A673 (cell line): ENCODE results near the gene FGFR3. TPM values are rescaled to one million over a fixed set of nuclear protein-coding genes. Genes with fewer than 3 reads are reported as not detected.

ENCODE experiments used
- BruUV-seq: library from RNA; stranded (reverse); fragments of 400-500 nt; replicated peaks from 2 replicates; lab custom pipeline; 2021; lab: Mats Ljungman, UMichigan
- CTCF ChIA-PET: fragments of 300-600 bp; sonication (Branson Sonifier 250); formaldehyde crosslinking; loops from one replicate; lab custom pipeline; 2022; ENCODE audit warnings: antibody characterized with exemption; lab: Charles Lee
- POLR2A ChIA-PET: fragments of 300-600 bp; sonication (Branson Sonifier 250); formaldehyde crosslinking; loops from one replicate; lab custom pipeline; 2022; ENCODE audit warnings: antibody characterized with exemption; ENCODE audit not compliant: low non-redundant PET; lab: Charles Lee
- DNase-seq: peaks from one replicate; pipeline ENCODE4 v3.0.0-alpha.2; 2015; ENCODE audit warnings: low spot score
- H3K27ac ChIP-seq: fragments of 200-600 bp; sonication (generic); 2 replicates; pipeline ENCODE4 v1.5.1; 2016; ENCODE audit warnings: mixed run types, low read depth, mild to moderate bottlenecking, mixed read lengths, antibody characterized with exemption, low read length; ENCODE audit not compliant: poor library complexity, severe bottlenecking
- H3K27me3 ChIP-seq: fragments of 200-600 bp; sonication (generic); replicated peaks from 2 replicates; pipeline ENCODE4 v1.6.1; 2017; ENCODE audit warnings: mixed run types, low read depth, mild to moderate bottlenecking, mixed read lengths, antibody characterized with exemption, low read length; ENCODE audit not compliant: insufficient read depth, poor library complexity
- H3K36me3 ChIP-seq: fragments of 200-600 bp; sonication (generic); 2 replicates; pipeline ENCODE4 v1.6.1; 2016; ENCODE audit warnings: mixed run types, mild to moderate bottlenecking, mixed read lengths, antibody characterized with exemption, low read length; ENCODE audit not compliant: insufficient read depth, poor library complexity, severe bottlenecking
- H3K4me1 ChIP-seq: fragments of 200-600 bp; sonication (generic); 2 replicates; pipeline ENCODE4 v1.6.1; 2017; ENCODE audit warnings: mixed run types, mild to moderate bottlenecking, mixed read lengths, antibody characterized with exemption, low read length; ENCODE audit not compliant: insufficient read depth, poor library complexity, severe bottlenecking
- H3K4me3 ChIP-seq: fragments of 200-600 bp; sonication (generic); 2 replicates; pipeline ENCODE4 v1.5.1; 2016; ENCODE audit warnings: low read depth, mixed run types, mild to moderate bottlenecking, mixed read lengths, low read length; ENCODE audit not compliant: poor library complexity, severe bottlenecking
- H3K9me3 ChIP-seq: fragments of 200-600 bp; sonication (generic); 2 replicates; pipeline ENCODE4 v1.6.1; 2016; ENCODE audit warnings: mixed run types, low read depth, mild to moderate bottlenecking, mixed read lengths, antibody characterized with exemption, low read length; ENCODE audit not compliant: poor library complexity, severe bottlenecking
- EZH2 ChIP-seq: fragments of 200-600 bp; sonication (generic); IDR thresholded peaks from 2 replicates; pipeline ENCODE4 v1.6.1; 2017; ENCODE audit warnings: borderline replicate concordance, low read depth, mild to moderate bottlenecking, mixed read lengths, antibody characterized with exemption, low read length; ENCODE audit not compliant: poor library complexity, severe bottlenecking
- intact Hi-C: fragments of 100-400 bp; cut with micrococcal nuclease; formaldehyde crosslinking; loops from one replicate; pipeline ENCODE4 v1.10.0; 2022; ENCODE audit not compliant: unreplicated experiment
- total RNA-seq: library from RNA; stranded (reverse); gene quantifications from 2 replicates; pipeline ENCODE4 v1.2.3, GENCODE V29; 2021
- TF ChIP-seq, protein P1 (sequence below): fragments of 300-800, 200-600 bp; sonication (generic); conservative IDR thresholded peaks from 2 replicates; pipeline ENCODE4 v1.5.1; 2017; ENCODE audit warnings: low read depth, mild to moderate bottlenecking, antibody characterized with exemption, low read length, moderate library complexity, mixed read lengths

FGFR3 gene
- total RNA-seq, 1 experiment from 2014 or later, result 5.5 TPM

DNA sequence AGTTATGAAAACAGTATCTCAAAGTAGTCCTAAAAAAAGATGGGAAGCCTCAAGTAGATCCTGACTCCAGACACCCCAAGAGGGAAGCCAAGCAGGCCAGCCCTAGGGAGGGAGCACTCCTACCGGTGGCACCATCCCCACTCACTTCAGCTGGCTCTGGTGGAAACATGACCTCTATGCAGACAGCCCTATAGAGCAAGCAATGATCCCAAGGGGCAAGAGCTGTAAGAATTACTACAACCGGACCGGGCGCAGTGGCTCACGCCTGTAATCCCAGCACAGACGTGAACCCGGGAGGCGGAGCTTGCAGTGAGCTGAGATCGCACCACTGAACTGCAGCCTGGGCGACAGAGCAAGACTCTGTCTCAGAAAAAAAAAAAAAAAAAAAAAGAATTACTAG is 57.2 kb downstream of the FGFR3 start:
- no peak for DNase-seq
- Histone ChIP-seq H3K27me3 (no peaks in the 10 kb centered on the region), H3K9me3 (no peaks in the 10 kb centered on the region), H3K36me3 (peaks cover 24% of the 10 kb centered on the region), H3K27ac (no peak overlapping the region), H3K4me1 (no peaks in the 10 kb centered on the region), H3K4me3 (no peak overlapping the region)
- intact Hi-C loops, result no loop called here
- POLR2A ChIA-PET, result no interaction called here
- no TSS peak for BruUV-seq
- TF ChIP-seq, protein P1, sequence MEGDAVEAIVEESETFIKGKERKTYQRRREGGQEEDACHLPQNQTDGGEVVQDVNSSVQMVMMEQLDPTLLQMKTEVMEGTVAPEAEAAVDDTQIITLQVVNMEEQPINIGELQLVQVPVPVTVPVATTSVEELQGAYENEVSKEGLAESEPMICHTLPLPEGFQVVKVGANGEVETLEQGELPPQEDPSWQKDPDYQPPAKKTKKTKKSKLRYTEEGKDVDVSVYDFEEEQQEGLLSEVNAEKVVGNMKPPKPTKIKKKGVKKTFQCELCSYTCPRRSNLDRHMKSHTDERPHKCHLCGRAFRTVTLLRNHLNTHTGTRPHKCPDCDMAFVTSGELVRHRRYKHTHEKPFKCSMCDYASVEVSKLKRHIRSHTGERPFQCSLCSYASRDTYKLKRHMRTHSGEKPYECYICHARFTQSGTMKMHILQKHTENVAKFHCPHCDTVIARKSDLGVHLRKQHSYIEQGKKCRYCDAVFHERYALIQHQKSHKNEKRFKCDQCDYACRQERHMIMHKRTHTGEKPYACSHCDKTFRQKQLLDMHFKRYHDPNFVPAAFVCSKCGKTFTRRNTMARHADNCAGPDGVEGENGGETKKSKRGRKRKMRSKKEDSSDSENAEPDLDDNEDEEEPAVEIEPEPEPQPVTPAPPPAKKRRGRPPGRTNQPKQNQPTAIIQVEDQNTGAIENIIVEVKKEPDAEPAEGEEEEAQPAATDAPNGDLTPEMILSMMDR, result no peak
- no peak for TF ChIP-seq EZH2
- CTCF ChIA-PET, result interaction anchor here (0.6 kb wide), 1 partner anchor 258 kb away, joined by 4 read pairs; no protein-coding TSS in a partner anchor

GRCh38 chr4:1851160-1851559 is 58.1 kb downstream of the FGFR3 start:
- BruUV-seq, result no TSS peak
- H3K27ac ChIP-seq, result no peak overlapping the region
- TF ChIP-seq, protein P1, result no peak
- TF ChIP-seq EZH2, result no peak
- H3K4me1 ChIP-seq, result no peaks in the 10 kb centered on the region
- peaks cover 18% of the 10 kb centered on the region for H3K36me3 ChIP-seq
- H3K27me3 ChIP-seq, result no peaks in the 10 kb centered on the region
- no peak overlapping the region for H3K4me3 ChIP-seq
- POLR2A ChIA-PET, result no interaction called here
- intact Hi-C loops, result no loop called here
- H3K9me3 ChIP-seq, result no peaks in the 10 kb centered on the region
- CTCF ChIA-PET, result no interaction called here
- DNase-seq, result no peak

GRCh38 chr4:1851575-1852410 is 58.7 kb downstream of the FGFR3 start:
- POLR2A ChIA-PET, result interaction anchor here (0.5 kb wide), 1 partner anchor 31 kb away, joined by 3 read pairs; no protein-coding TSS in a partner anchor
- Histone ChIP-seq H3K36me3 (peaks cover 11% of the 10 kb centered on the region), H3K4me3 (no peak overlapping the region), H3K9me3 (no peaks in the 10 kb centered on the region), H3K27me3 (no peaks in the 10 kb centered on the region), H3K27ac (no peak overlapping the region), H3K4me1 (no peaks in the 10 kb centered on the region)
- no peak for DNase-seq
- BruUV-seq, result no TSS peak
- intact Hi-C loops, result no loop called here
- TF ChIP-seq, protein P1, result no peak
- TF ChIP-seq EZH2, result no peak
- CTCF ChIA-PET, result no interaction called here
